Smooth muscle cell (in vitro differentiated cells): Measurements from ENCODE around the gene TAF15. TPM values are rescaled to one million over a fixed set of nuclear protein-coding genes. Genes with fewer than 3 reads are reported as not detected.

Experiments
- DNase-seq: peaks from one replicate; lab custom pipeline; 2025; ENCODE audit not compliant: unreplicated experiment; lab: John Stamatoyannopoulos, UW
- H2AFZ ChIP-seq: fragments of 200-600 bp; sonication (generic); 2 replicates; pipeline ENCODE4 v1.6.0; 2016; ENCODE audit warnings: antibody characterized with exemption, low read depth, mild to moderate bottlenecking
- H3F3A ChIP-seq: fragments of 200-600 bp; sonication (generic); 2 replicates; pipeline ENCODE4 v1.6.0; 2017; ENCODE audit warnings: antibody characterized with exemption, low read depth
- H3K27ac ChIP-seq: fragments of 200-600 bp; sonication (generic); 2 replicates; pipeline ENCODE4 v1.5.1; 2016; ENCODE audit warnings: low read depth, mild to moderate bottlenecking
- H3K27me3 ChIP-seq: fragments of 200-600 bp; sonication (generic); 2 replicates; pipeline ENCODE4 v1.6.1; 2016; ENCODE audit warnings: low read depth, mild to moderate bottlenecking
- H3K36me3 ChIP-seq: fragments of 200-600 bp; sonication (generic); 2 replicates; pipeline ENCODE4 v1.5.1; 2016; ENCODE audit warnings: low read depth
- H3K4me1 ChIP-seq: fragments of 200-600 bp; sonication (generic); 2 replicates; pipeline ENCODE4 v1.5.1; 2016; ENCODE audit warnings: low read depth
- H3K4me2 ChIP-seq: fragments of 200-600 bp; sonication (generic); 2 replicates; pipeline ENCODE4 v1.6.0; 2016; ENCODE audit warnings: mild to moderate bottlenecking
- H3K4me3 ChIP-seq: fragments of 200-600 bp; sonication (generic); 2 replicates; pipeline ENCODE4 v1.5.1; 2016; ENCODE audit warnings: mild to moderate bottlenecking
- H3K79me2 ChIP-seq: fragments of 200-600 bp; sonication (generic); 2 replicates; pipeline ENCODE4 v1.6.0; 2016; ENCODE audit warnings: low read depth, mild to moderate bottlenecking
- H3K9ac ChIP-seq: fragments of 200-600 bp; sonication (generic); 2 replicates; pipeline ENCODE4 v1.6.0; 2016; ENCODE audit warnings: low read depth
- H3K9me3 ChIP-seq: fragments of 200-600 bp; sonication (generic); replicated peaks from 2 replicates; pipeline ENCODE4 v1.5.1; 2016; ENCODE audit warnings: low read depth
- H4K20me1 ChIP-seq: fragments of 200-600 bp; sonication (generic); 2 replicates; pipeline ENCODE4 v1.6.0; 2016; ENCODE audit warnings: low read depth
- WGBS: methylation state at CpG from one replicate; pipeline ENCODE4 v1.1.7; 2016; ENCODE audit warnings: low lambda C conversion rate; 5-methylcytosine and 5-hydroxymethylcytosine counted together
- polyA plus RNA-seq: library from polyadenylated mRNA; unstranded; fragments of >200 nt; fragmentation: Nextera tagmentation; extraction: Ambion mirVana; gene quantifications from 2 replicates; pipeline ENCODE4 v1.2.1, GENCODE V29; 2016
- total RNA-seq: library from RNA; depleted of rRNA; stranded (reverse); fragments of >200 nt; gene quantifications from 2 replicates; pipeline ENCODE4 v1.2.3, GENCODE V29; 2014
- TF ChIP-seq, protein P1 (sequence below): fragments of 200-600 bp; sonication (generic); IDR thresholded peaks from 2 replicates; pipeline ENCODE4 v1.5.1; 2017; ENCODE audit warnings: borderline replicate concordance, mild to moderate bottlenecking, antibody characterized with exemption; ENCODE audit not compliant: insufficient read depth, poor library complexity, severe bottlenecking

Gene TAF15
- total and polyA plus RNA-seq, 2 experiments from 2014 or later, result 4.2 to 33.3 TPM

DNA sequence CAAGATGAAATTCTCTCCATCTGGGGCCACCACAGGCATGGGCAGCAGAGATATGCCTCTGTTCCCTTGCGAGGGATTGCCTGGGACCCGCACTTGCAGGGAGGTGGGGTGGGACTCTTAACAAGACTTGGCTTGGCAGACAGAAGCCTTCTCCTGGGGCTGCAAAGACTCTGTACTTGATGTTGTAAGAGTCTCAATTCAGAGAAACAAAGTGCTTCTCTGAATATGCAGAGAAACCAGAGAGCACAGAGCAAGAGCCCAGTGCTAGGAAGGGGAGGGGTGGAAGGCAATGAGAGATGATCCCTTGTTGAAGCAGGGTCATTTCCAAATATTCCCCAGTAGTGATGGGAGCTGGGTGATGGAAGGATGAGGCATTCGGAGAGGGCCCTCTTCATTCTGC lies 16.0 kb upstream of the TAF15 start:
- Histone ChIP-seq H3F3A (peaks cover 29% of the 10 kb centered on the region), H3K9me3 (no peaks in the 10 kb centered on the region), H3K79me2 (peaks cover 34% of the 10 kb centered on the region), H3K27ac (no peak overlapping the region), H3K27me3 (no peaks in the 10 kb centered on the region), H3K4me3 (no peak overlapping the region), H2AFZ (no peak overlapping the region), H3K36me3 (no peaks in the 10 kb centered on the region), H3K9ac (no peak overlapping the region), H4K20me1 (no peaks in the 10 kb centered on the region), H3K4me1 (peaks cover 7% of the 10 kb centered on the region), H3K4me2 (peak overlapping the region; percentile 93)
- TF ChIP-seq, protein P1, sequence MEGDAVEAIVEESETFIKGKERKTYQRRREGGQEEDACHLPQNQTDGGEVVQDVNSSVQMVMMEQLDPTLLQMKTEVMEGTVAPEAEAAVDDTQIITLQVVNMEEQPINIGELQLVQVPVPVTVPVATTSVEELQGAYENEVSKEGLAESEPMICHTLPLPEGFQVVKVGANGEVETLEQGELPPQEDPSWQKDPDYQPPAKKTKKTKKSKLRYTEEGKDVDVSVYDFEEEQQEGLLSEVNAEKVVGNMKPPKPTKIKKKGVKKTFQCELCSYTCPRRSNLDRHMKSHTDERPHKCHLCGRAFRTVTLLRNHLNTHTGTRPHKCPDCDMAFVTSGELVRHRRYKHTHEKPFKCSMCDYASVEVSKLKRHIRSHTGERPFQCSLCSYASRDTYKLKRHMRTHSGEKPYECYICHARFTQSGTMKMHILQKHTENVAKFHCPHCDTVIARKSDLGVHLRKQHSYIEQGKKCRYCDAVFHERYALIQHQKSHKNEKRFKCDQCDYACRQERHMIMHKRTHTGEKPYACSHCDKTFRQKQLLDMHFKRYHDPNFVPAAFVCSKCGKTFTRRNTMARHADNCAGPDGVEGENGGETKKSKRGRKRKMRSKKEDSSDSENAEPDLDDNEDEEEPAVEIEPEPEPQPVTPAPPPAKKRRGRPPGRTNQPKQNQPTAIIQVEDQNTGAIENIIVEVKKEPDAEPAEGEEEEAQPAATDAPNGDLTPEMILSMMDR, result no peak
- 63% methylated on average over 3 of the region's 3 CpGs for WGBS
- no peak for DNase-seq

DNA sequence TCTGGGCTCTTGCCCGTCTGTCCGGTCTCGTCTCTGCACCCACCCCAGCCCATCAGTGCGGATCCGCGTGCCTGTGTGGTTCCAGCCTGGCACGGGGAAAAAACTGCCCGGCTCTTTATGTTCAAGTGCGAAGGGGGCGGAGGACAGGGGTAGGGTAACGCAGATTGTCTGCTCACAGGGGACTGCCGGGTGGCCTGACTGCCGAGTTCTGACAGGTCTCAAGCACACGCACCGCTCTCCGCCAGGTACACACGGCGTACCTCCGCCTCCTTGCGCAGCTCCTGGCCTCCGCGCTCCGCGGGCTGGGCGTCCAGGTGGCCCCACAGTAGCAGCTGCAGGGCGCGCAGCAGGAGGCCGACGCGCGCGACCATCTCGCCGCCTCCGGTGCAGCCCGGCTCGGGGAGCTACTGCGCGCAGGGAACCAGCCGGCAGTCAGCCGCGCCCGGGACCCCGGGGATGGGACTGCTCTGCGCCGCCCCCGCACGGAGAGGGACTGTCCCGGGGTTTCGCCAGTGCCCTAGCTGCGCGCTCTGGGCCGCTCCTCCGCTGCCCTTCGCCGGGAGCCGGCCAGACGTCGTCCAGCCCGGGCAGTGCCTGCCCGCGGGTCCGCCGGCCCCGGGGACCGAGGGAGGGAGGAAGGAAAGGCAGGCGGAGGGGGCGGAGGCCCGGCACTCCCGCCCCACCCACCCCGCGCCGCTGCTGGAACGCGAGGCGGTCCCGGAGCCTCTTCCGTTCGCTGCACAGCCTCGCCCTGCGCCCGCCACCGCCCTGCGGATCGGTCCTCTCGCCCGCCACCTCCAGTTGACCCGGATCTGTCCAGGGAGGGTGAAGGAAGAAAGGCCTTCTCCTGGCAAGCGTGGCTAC lies 14.0 kb upstream of the TAF15 start, which contains the start of gene MMP28:
MMP28 (minus strand) TSS at position 635 of the 864 bp plus-strand sequence; CDS start at position 371, 264 bp downstream.
- Histone ChIP-seq H3F3A (peaks cover 15% of the 10 kb centered on the region), H3K79me2 (peaks cover 32% of the 10 kb centered on the region), H3K4me2 (peak within 1 kb of the TSS; percentile 93), H4K20me1 (no peaks in the 10 kb centered on the region), H3K9ac (no peak within 1 kb of the TSS), H3K9me3 (no peaks in the 10 kb centered on the region), H3K4me3 (peak within 1 kb of the TSS; percentile 65), H3K36me3 (no peaks in the 10 kb centered on the region), H2AFZ (peak within 1 kb of the TSS; percentile 74), H3K4me1 (no peaks in the 10 kb centered on the region), H3K27ac (no peak within 1 kb of the TSS), H3K27me3 (no peaks in the 10 kb centered on the region)
- whole genome bisulfite sequencing, result 1% methylated on average over 58 of the region's 89 CpGs
- TF ChIP-seq, protein P1, result no peak
- no peak for DNase-seq

DNA sequence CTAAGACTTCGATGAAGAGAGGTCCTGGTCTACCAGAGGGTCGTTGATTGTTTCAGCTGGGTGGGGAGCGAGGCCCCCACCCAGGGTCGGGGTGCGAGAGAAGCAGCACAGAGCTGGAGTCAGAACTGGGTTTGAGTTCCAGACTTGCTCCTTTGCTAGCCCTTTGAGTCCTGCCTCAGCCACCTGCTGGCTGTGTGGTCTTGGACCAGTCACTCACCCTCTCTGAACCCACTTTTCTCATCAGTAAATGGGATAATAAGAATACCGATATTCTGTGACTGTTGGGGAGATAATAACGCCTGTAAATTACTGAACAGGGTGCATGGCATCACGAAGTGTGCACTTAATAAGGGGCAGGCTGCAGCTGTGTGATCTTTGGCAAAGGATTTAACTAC lies 13.4 kb upstream of the TAF15 start:
- no peak overlapping the region for H3K27ac ChIP-seq
- WGBS, result 41% methylated on average over 8 of the region's 8 CpGs
- H3K9ac ChIP-seq, result no peak overlapping the region

More for the DNA sequence above, 13.4 kb upstream of the TAF15 start:
- Histone ChIP-seq H3K9me3 (no peaks in the 10 kb centered on the region), H3K4me2 (peak overlapping the region; percentile 93), H3F3A (peaks cover 15% of the 10 kb centered on the region), H3K4me3 (peak overlapping the region; percentile 65), H4K20me1 (no peaks in the 10 kb centered on the region), H2AFZ (peak overlapping the region; percentile 74), H3K27me3 (no peaks in the 10 kb centered on the region), H3K79me2 (peaks cover 25% of the 10 kb centered on the region), H3K4me1 (no peaks in the 10 kb centered on the region), H3K36me3 (no peaks in the 10 kb centered on the region)
- no peak for DNase-seq
- TF ChIP-seq, protein P1, result no peak
